ENCODE data around the gene SRM. TPM values are rescaled to one million over a fixed set of nuclear protein-coding genes. Genes with fewer than 3 reads are reported as not detected.

The SRM gene
- total and polyA plus RNA-seq, 2 of the 4 experiments (the other 2 are of a cell fraction): 23.1 to 160 TPM

DNA sequence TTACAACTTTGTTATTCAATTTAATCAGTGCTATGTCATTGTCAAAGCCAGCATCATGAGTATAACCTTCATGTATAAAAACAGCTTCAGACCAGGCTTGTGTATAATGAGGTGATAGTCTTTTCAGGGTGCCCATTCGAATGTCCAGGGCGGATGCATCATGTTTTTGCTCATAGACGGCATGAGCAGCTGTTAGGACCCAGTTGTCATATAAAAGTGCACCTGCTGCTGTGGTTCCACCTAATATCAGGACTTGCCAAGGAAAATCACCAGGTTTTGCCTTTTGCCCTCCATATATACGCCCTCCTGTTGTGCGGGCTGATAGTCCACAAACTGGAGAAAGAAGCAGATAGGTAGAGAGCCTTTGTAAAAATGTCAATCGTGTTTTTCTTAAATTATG is 32.5 kb downstream of the SRM start:
- 60% methylated on average over 2 of the region's 6 CpGs; no CpG with 5 or more reads in 1 of the 2 experiments for WGBS, 2 experiments (ENCODE audit: extremely low coverage in 2 of 2, insufficient read length in 1 of 2)

More for the DNA sequence above, 32.5 kb downstream of the SRM start:
- Histone ChIP-seq H3K23ac (ENCODE audit: low read depth, low read length) (no peak overlapping the region), H3K56ac (ENCODE audit: extremely low read depth, insufficient read depth, low read length) (no peak overlapping the region), H2AFZ (replicated peaks; ENCODE audit: low read length, poor library complexity) (no peak overlapping the region), H2BK120ac (ENCODE audit: low read depth, low read length) (no peak overlapping the region), H3K27me3 (ENCODE audit: control insufficient read depth, insufficient read depth, low read length) (no peaks in the 10 kb centered on the region), H3K79me1 (ENCODE audit: low read depth in 1 of 2, low read length in 2 of 2) (peaks cover 7 to 16% of the 10 kb centered on the region in 2 experiments), H2AK9ac (replicated peaks; ENCODE audit: low read depth, low read length, poor library complexity) (no peak overlapping the region), H2BK20ac (ENCODE audit: low read depth, low read length) (no peak overlapping the region), H2BK5ac (ENCODE audit: low read depth, low read length, poor library complexity, severe bottlenecking) (no peak overlapping the region), H4K8ac (ENCODE audit: low read depth in 2 of 2, low read length in 2 of 2) (no peak overlapping the region), H3K4me2 (ENCODE audit: low read depth, low read length) (no peak overlapping the region), H3K9ac (ENCODE audit: low read depth, low read length) (no peak overlapping the region), H4K20me1 (ENCODE audit: insufficient read depth, low read length) (peaks cover 11% of the 10 kb centered on the region), H4K5ac (ENCODE audit: low read depth, low read length) (no peak overlapping the region), H4K91ac (ENCODE audit: insufficient read depth, low read depth, low read length) (no peak overlapping the region), H3K18ac (ENCODE audit: low read depth, low read length) (no peak overlapping the region), H3K4me3 (ENCODE audit: insufficient read depth, low read depth, low read length) (no peak overlapping the region), H3K36me3 (ENCODE audit: control insufficient read depth, insufficient read depth, low read length) (peaks cover 27% of the 10 kb centered on the region), H3K27ac (ENCODE audit: insufficient read depth, low read length) (no peak overlapping the region), H3K14ac (replicated peaks; ENCODE audit: low read depth, low read length) (no peak overlapping the region), H3K9me3 (ENCODE audit: control insufficient read depth, insufficient read depth, low read length) (no peaks in the 10 kb centered on the region), H2BK15ac (ENCODE audit: low read depth, low read length) (no peak overlapping the region), H2AK5ac (ENCODE audit: low read depth, low read length) (no peak overlapping the region), H3K9me1 (ENCODE audit: insufficient read depth, low read length) (no peaks in the 10 kb centered on the region), H3K4me1 (ENCODE audit: control insufficient read depth, insufficient read depth, low read length) (no peaks in the 10 kb centered on the region), H3K4ac (ENCODE audit: low read depth, low read length) (no peak overlapping the region)
- ATAC-seq (ENCODE audit: low read depth) (no peak), DNase-seq (no peak)
- in situ Hi-C loops (cut with MboI; ENCODE audit: low sequenced_read_pairs) (no loop called here), dilution Hi-C loops (cut with HindIII; ENCODE audit: low sequenced_read_pairs, unreplicated experiment) (no loop called here), intact Hi-C loops (cut with micrococcal nuclease) (no loop called here)
- ChIA-PET CTCF (interaction anchor here (2.2 kb wide), 1 partner anchor 10 kb away, joined by 13 read pairs; no protein-coding TSS in a partner anchor), POLR2A (ENCODE audit: unreplicated experiment) (no interaction called here)
- TF ChIP-seq NFE2L2 (IDR thresholded peaks at IDR 0.05; ENCODE audit: low read depth, low read length): no peak
- no peak for TF ChIP-seq POLR2A (IDR thresholded peaks at IDR 0.05; ENCODE audit: low read depth, low read length)
- TF ChIP-seq BHLHE40 (IDR thresholded peaks at IDR 0.05; ENCODE audit: low read depth, low read length): no peak
- TF ChIP-seq SMC3 (IDR thresholded peaks at IDR 0.05; ENCODE audit: low read depth, low read length): no peak
- TF ChIP-seq MAFK (IDR thresholded peaks at IDR 0.05; ENCODE audit: low read depth, low read length): no peak
- BruUV-seq (replicated peaks): no TSS peak

Data from IMR-90 (cell line).